WTC11 (cell line): ENCODE results near the gene METTL22.

Source experiments
- TF ChIP-seq, protein P1 (sequence below): sonication (generic); formaldehyde crosslinking; IDR thresholded peaks from 2 replicates; pipeline ENCODE4 v1.8.0; 2022; ENCODE audit warnings: mild to moderate bottlenecking, missing genetic modification reagents
- TF ChIP-seq, protein P2 (sequence below): fragments of 200-600 bp; IDR thresholded peaks from 2 replicates; pipeline ENCODE4 v1.8.0; 2022; ENCODE audit warnings: antibody characterized with exemption

GRCh38 chr16:8694795-8695728, 73.6 kb downstream of the METTL22 start:
- TF ChIP-seq, protein P1, sequence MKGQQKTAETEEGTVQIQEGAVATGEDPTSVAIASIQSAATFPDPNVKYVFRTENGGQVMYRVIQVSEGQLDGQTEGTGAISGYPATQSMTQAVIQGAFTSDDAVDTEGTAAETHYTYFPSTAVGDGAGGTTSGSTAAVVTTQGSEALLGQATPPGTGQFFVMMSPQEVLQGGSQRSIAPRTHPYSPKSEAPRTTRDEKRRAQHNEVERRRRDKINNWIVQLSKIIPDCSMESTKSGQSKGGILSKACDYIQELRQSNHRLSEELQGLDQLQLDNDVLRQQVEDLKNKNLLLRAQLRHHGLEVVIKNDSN (CRISPR knock-in tag), result no peak
- TF ChIP-seq, protein P2, sequence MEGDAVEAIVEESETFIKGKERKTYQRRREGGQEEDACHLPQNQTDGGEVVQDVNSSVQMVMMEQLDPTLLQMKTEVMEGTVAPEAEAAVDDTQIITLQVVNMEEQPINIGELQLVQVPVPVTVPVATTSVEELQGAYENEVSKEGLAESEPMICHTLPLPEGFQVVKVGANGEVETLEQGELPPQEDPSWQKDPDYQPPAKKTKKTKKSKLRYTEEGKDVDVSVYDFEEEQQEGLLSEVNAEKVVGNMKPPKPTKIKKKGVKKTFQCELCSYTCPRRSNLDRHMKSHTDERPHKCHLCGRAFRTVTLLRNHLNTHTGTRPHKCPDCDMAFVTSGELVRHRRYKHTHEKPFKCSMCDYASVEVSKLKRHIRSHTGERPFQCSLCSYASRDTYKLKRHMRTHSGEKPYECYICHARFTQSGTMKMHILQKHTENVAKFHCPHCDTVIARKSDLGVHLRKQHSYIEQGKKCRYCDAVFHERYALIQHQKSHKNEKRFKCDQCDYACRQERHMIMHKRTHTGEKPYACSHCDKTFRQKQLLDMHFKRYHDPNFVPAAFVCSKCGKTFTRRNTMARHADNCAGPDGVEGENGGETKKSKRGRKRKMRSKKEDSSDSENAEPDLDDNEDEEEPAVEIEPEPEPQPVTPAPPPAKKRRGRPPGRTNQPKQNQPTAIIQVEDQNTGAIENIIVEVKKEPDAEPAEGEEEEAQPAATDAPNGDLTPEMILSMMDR, result no peak
